ENCODE results near the gene MPZL1.

MPZL1 gene

GRCh38 chr1:167705250-167705649 is 16.5 kb upstream of the MPZL1 start:
- H3K4me3 ChIP-seq (ENCODE audit: low read depth, low read length), result no peak overlapping the region
- TF ChIP-seq, protein P1, sequence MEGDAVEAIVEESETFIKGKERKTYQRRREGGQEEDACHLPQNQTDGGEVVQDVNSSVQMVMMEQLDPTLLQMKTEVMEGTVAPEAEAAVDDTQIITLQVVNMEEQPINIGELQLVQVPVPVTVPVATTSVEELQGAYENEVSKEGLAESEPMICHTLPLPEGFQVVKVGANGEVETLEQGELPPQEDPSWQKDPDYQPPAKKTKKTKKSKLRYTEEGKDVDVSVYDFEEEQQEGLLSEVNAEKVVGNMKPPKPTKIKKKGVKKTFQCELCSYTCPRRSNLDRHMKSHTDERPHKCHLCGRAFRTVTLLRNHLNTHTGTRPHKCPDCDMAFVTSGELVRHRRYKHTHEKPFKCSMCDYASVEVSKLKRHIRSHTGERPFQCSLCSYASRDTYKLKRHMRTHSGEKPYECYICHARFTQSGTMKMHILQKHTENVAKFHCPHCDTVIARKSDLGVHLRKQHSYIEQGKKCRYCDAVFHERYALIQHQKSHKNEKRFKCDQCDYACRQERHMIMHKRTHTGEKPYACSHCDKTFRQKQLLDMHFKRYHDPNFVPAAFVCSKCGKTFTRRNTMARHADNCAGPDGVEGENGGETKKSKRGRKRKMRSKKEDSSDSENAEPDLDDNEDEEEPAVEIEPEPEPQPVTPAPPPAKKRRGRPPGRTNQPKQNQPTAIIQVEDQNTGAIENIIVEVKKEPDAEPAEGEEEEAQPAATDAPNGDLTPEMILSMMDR (IDR thresholded peaks at IDR 0.05; ENCODE audit: low read depth, low read length), result no peak

DNA sequence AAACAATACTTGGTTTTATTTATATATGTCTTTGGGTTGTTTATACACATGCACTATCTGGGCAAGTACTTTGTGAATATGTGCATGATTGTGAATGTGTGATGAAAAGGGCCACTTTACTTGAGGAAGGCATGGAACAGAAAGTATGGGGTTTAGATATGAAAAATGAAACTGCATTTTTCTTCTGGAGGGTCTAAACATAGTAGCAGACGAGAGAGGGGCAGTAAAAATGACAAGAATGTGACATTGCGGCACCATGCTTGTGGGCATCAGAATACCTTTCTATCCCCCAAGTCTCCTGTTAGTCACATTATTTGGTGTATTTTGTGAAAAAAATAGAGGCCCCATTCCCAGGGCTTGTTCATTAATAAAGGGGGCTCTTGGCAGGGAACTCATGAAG is 15.4 kb upstream of the MPZL1 start:
- TF ChIP-seq, protein P1 (IDR thresholded peaks at IDR 0.05; ENCODE audit: low read depth, low read length), result no peak
- no peak overlapping the region for H3K4me3 ChIP-seq (ENCODE audit: low read depth, low read length)

DNA sequence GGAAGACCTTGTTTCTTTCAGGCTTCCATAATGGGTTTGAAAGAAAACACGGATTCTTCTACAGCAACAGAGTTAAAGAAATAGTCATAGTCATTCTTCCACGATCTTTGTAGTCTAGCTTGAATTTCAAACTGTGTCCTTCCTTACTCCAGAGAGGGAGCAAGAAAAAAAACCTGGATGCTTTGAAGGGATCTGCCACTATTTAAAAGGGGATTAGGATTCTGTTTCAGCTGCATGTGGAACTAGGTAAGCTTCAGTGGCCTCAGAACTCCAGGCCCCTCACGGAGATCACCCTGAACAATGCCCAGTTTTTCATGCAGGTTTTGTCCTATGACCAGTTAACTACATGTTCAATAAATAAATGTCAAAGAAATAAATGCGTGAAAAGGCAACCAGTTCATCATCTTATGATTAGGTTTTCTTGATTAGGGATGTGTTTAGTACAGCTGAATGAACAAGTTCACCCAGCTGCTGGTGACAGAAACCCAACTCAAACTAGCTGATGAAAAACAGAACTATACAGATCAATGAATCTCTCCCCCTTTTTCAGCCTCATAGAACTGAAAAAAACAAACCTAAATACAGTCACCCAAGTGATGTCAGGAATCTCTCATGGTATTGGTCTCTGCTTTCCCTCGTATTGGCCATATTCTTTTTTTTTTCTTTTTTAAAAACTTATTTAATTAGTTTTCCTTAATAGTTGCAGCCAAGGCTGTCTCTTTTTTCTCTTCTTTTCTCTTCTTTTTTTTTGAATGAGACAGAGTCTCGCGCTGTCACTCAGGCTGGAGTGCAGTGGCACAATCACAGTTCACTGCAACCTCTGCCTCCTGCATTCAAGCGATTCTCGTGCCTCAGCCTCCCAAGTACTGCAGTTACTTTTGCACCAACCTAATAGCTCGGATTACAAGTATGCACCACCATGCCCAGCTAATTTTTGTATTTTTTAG is 14.6 kb upstream of the MPZL1 start:
- TF ChIP-seq, protein P1 (IDR thresholded peaks at IDR 0.05; ENCODE audit: low read depth, low read length), result no peak

DNA sequence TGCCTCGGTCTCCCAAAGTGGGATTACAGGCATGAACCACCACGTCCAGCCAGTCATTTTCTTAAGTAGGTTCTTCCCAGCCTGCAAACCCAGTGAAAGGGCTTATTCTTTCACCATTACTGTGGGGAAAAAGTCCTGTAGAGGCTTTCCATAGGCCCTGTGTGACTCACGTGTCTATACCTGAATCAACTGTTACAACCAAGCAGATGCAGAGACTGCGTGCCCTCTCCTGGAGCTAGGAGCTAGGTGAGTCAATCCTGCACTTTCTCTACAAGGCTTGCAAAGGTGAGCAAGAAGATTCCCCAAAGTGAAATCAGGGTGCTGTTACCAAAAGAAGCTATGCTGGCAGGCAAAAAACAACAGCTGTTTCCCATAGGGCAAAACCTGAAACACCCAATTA is 13.8 kb upstream of the MPZL1 start:
- H3K4me3 ChIP-seq (ENCODE audit: low read depth, low read length), result no peak overlapping the region
- TF ChIP-seq, protein P1 (IDR thresholded peaks at IDR 0.05; ENCODE audit: low read depth, low read length), result no peak

More for the DNA sequence above, 14.6 kb upstream of the MPZL1 start:
- no peak overlapping the region for H3K4me3 ChIP-seq (ENCODE audit: low read depth, low read length)

- TF ChIP-seq, protein P1 (IDR thresholded peaks at IDR 0.05; ENCODE audit: low read depth, low read length), result no peak
Measured at GRCh38 chr1:167708940-167709389, 12.8 kb upstream of the MPZL1 start.

DNA sequence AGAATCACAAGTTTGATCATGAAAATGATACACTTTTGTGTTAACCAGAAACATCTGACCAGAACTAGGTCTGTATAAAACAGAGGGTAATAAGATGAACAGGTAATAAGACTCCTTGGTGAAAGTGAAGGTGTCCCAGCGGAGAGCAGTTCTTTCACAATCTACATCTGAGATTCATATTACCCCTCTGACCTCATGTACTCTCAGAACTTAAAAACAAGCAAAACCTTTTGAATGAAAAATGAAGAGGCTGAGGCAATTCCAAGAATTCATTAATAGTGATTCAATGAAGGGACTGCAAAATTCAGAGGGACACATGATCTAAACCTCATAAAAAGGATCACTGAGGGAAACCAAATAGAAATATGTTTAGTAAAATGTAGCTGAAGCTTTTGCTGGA is 10.9 kb upstream of the MPZL1 start:
- TF ChIP-seq, protein P1 (IDR thresholded peaks at IDR 0.05; ENCODE audit: low read depth, low read length), result no peak
- no peak overlapping the region for H3K4me3 ChIP-seq (ENCODE audit: low read depth, low read length)

More at GRCh38 chr1:167708940-167709389, 12.8 kb upstream of the MPZL1 start:
- H3K4me3 ChIP-seq (ENCODE audit: low read depth, low read length), result no peak overlapping the region

GRCh38 chr1:167711797-167712196 is 10.0 kb upstream of the MPZL1 start:
- TF ChIP-seq, protein P1 (IDR thresholded peaks at IDR 0.05; ENCODE audit: low read depth, low read length), result no peak
- no peak overlapping the region for H3K4me3 ChIP-seq (ENCODE audit: low read depth, low read length)
